Liver (tissue), 3 donors: ENCODE measurements around the gene PRKX.

ENCODE experiments used
- JUND ChIP-seq, 2 donors: IDR thresholded peaks; 2 replicates each; pipeline ENCODE4 v1.6.1; 2016; ENCODE audit warnings: antibody characterized with exemption in 2 of 2
- RAD21 ChIP-seq, 2 donors: IDR thresholded peaks; 2 replicates each; pipeline ENCODE4 v1.6.1; 2016; ENCODE audit warnings: antibody characterized with exemption in 2 of 2, mild to moderate bottlenecking in 2 of 2
- SP1 ChIP-seq: IDR thresholded peaks from 2 replicates; pipeline ENCODE4 v1.6.1; 2018; ENCODE audit warnings: antibody characterized with exemption, mild to moderate bottlenecking
- TAF1 ChIP-seq: conservative IDR thresholded peaks from 2 replicates; pipeline ENCODE4 v1.6.1; 2016; ENCODE audit warnings: antibody characterized with exemption, mild to moderate bottlenecking
- YY1 ChIP-seq: IDR thresholded peaks from 2 replicates; pipeline ENCODE4 v1.6.1; 2016; ENCODE audit warnings: antibody characterized with exemption, mild to moderate bottlenecking
- TF ChIP-seq, protein P1 (sequence below): IDR thresholded peaks from 2 replicates; pipeline ENCODE4 v1.6.1; 2016; ENCODE audit warnings: antibody characterized with exemption
- TF ChIP-seq, protein P2 (sequence below): fragments of 150-350 bp; IDR thresholded peaks from 2 replicates; pipeline ENCODE4 v1.5.1; 2017; ENCODE audit warnings: improper control_type of control experiment, low read depth, low read length; ENCODE audit not compliant: missing input control
- TF ChIP-seq, protein P3 (sequence below): IDR thresholded peaks from 2 replicates; pipeline ENCODE4 v1.6.1; 2016; ENCODE audit warnings: antibody characterized with exemption, mild to moderate bottlenecking
- donor health status: healthy.
- donor health status: healthy.

DNA sequence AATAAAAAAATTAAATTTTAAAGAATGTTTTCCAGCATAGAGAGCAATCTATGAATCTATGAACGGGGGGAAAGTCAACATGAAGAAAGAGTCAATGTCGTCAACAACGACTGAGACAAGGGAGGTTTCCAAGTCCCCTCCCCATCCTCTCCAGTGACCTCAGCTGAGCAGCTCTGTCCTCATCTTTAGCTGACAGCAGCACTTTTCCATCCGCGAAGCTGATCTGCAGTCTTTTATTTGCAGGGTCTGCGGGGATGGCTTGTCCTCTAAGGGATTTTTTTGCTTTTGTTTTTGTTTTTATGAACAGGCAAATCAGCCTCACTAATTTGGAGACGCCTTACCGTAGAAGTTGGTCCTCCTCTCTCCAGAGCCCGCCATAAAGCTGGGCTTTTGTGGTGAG, 46.5 kb downstream of the PRKX start:
- TF ChIP-seq, protein P1, sequence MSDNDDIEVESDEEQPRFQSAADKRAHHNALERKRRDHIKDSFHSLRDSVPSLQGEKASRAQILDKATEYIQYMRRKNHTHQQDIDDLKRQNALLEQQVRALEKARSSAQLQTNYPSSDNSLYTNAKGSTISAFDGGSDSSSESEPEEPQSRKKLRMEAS, result no peak
- TF ChIP-seq RAD21 (IDR thresholded peaks at IDR 0.05) (no peak), TAF1 (no peak), JUND (IDR thresholded peaks at IDR 0.05) (no peak), SP1 (no peak), YY1 (no peak)
- TF ChIP-seq, protein P2, sequence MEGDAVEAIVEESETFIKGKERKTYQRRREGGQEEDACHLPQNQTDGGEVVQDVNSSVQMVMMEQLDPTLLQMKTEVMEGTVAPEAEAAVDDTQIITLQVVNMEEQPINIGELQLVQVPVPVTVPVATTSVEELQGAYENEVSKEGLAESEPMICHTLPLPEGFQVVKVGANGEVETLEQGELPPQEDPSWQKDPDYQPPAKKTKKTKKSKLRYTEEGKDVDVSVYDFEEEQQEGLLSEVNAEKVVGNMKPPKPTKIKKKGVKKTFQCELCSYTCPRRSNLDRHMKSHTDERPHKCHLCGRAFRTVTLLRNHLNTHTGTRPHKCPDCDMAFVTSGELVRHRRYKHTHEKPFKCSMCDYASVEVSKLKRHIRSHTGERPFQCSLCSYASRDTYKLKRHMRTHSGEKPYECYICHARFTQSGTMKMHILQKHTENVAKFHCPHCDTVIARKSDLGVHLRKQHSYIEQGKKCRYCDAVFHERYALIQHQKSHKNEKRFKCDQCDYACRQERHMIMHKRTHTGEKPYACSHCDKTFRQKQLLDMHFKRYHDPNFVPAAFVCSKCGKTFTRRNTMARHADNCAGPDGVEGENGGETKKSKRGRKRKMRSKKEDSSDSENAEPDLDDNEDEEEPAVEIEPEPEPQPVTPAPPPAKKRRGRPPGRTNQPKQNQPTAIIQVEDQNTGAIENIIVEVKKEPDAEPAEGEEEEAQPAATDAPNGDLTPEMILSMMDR, result no peak
- TF ChIP-seq, protein P3, sequence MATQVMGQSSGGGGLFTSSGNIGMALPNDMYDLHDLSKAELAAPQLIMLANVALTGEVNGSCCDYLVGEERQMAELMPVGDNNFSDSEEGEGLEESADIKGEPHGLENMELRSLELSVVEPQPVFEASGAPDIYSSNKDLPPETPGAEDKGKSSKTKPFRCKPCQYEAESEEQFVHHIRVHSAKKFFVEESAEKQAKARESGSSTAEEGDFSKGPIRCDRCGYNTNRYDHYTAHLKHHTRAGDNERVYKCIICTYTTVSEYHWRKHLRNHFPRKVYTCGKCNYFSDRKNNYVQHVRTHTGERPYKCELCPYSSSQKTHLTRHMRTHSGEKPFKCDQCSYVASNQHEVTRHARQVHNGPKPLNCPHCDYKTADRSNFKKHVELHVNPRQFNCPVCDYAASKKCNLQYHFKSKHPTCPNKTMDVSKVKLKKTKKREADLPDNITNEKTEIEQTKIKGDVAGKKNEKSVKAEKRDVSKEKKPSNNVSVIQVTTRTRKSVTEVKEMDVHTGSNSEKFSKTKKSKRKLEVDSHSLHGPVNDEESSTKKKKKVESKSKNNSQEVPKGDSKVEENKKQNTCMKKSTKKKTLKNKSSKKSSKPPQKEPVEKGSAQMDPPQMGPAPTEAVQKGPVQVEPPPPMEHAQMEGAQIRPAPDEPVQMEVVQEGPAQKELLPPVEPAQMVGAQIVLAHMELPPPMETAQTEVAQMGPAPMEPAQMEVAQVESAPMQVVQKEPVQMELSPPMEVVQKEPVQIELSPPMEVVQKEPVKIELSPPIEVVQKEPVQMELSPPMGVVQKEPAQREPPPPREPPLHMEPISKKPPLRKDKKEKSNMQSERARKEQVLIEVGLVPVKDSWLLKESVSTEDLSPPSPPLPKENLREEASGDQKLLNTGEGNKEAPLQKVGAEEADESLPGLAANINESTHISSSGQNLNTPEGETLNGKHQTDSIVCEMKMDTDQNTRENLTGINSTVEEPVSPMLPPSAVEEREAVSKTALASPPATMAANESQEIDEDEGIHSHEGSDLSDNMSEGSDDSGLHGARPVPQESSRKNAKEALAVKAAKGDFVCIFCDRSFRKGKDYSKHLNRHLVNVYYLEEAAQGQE, result no peak
